ENCODE results near the gene PTP4A2. TPM values are rescaled to one million over a fixed set of nuclear protein-coding genes. Genes with fewer than 3 reads are reported as not detected.

The PTP4A2 gene
- total RNA-seq, 2 experiments from 2014 or later, result 342 to 357 TPM

DNA sequence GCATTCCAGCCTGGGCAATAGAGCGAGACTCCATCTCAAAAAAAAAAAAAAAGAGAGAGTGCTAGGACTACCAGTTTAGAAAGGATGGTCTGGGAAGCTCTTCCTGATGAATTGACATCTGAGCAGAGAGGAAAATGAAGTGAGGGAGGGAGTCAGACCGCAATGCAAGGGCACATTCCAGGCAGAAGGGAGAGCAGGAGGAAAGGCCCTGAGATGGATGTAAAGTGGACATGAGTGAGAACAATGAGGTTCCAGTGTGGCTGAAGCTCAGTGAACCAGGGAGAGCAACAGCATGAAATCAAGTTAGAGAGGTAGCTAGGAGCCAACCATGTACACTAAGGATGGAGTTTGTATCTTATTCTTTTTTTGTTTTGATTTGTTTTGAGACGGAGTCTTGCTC is 66.5 kb downstream of the PTP4A2 start:
- Mint-ChIP-seq H3K4me3 (no peak overlapping the region), H3K27ac (no peak overlapping the region)
- no peak for DNase-seq

DNA sequence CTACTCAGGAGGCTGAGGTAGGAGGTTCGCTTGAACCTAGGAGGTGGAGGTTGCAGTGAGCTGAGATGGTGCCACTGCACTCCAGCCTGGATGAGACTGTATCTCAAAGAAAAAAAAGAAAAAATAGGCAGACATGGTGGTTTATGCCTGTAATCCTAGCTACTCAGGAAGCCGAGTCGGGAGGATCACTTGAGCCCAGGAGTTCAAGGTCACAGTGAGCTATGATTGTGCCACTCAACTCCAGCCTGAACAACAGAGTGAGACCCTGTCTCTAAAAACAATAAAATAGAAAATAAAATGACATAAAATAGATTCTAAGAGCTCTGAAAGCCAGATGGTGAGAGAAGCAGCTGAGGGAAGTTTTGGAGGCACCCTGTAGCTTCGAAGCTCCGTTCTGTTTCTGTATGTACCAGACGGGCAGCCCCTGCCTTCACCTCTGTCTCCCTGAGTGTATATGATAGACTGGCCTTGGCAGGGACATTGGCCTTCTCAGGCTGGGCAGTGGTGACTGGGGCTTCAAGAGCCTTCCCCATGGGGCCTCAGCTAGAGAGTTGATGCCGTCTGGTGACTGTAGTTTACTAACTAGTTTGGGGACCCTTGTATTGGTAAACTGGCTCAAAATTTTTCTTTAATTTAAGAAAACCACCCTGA is 68.0 kb downstream of the PTP4A2 start:
- H3K4me1 Mint-ChIP-seq, result peaks cover 17% of the 10 kb centered on the region
- DNase-seq, result no peak
- H3K36me3 Mint-ChIP-seq, result peaks cover 4% of the 10 kb centered on the region
- H3K27ac Mint-ChIP-seq, result no peak overlapping the region
- peaks cover 6% of the 10 kb centered on the region for H3K9me3 Mint-ChIP-seq
- H3K27me3 Mint-ChIP-seq, result no peaks in the 10 kb centered on the region
- H3K4me3 Mint-ChIP-seq, result no peak overlapping the region

More for the DNA sequence above, 66.5 kb downstream of the PTP4A2 start:
- peaks cover 4% of the 10 kb centered on the region for H3K36me3 Mint-ChIP-seq
- H3K9me3 Mint-ChIP-seq, result peaks cover 6% of the 10 kb centered on the region
- H3K27me3 Mint-ChIP-seq, result no peaks in the 10 kb centered on the region
- peaks cover 19% of the 10 kb centered on the region for H3K4me1 Mint-ChIP-seq

DNA sequence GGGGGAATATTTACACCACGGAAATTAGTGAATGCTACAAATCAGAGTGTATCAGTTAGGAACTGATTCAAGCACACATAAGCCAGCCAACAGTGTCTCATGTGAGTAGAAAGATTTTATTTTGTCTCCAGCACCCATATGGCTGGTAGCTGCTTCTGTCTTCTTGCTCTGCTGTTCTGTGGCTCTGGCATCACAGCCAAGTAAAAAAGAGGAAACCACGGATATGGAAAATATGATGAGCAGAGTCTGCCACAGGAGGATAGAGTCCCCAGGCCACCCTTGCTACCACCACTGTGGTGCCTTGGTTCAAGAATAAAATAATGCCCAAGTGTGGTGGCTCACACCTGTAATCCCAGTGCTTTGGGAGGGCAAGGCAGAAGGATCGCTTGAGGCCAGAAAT is 68.7 kb downstream of the PTP4A2 start:
- H3K4me3 Mint-ChIP-seq, result no peak overlapping the region
- H3K9me3 Mint-ChIP-seq, result peaks cover 6% of the 10 kb centered on the region
- no peaks in the 10 kb centered on the region for H3K27me3 Mint-ChIP-seq
- H3K27ac Mint-ChIP-seq, result no peak overlapping the region
- H3K36me3 Mint-ChIP-seq, result peaks cover 4% of the 10 kb centered on the region
- H3K4me1 Mint-ChIP-seq, result peaks cover 17% of the 10 kb centered on the region
- DNase-seq, result no peak

DNA sequence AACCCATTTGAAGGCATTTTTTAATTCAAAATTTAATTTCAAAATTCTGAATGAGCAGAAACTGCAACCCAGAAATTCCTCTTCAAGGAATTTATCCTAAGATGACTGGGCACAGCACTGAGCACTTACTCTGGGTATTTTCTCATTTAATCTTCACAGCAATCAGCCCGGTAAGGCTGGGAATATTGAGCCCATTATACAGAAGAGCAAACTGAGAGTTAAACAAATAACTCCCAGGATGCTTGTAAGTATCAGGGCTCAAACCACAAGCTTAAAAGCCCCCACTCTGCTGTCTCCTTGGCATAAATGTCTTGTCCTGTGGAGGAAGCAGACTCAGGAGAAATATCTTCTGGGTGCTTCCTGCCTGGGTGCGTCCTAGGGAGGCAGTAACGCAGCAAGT is 69.3 kb downstream of the PTP4A2 start:
- H3K4me1 Mint-ChIP-seq, result peaks cover 17% of the 10 kb centered on the region
- peaks cover 4% of the 10 kb centered on the region for H3K36me3 Mint-ChIP-seq
- no peak overlapping the region for H3K4me3 Mint-ChIP-seq
- peaks cover 6% of the 10 kb centered on the region for H3K9me3 Mint-ChIP-seq
- H3K27ac Mint-ChIP-seq, result no peak overlapping the region
- H3K27me3 Mint-ChIP-seq, result no peaks in the 10 kb centered on the region
- DNase-seq, result no peak

DNA sequence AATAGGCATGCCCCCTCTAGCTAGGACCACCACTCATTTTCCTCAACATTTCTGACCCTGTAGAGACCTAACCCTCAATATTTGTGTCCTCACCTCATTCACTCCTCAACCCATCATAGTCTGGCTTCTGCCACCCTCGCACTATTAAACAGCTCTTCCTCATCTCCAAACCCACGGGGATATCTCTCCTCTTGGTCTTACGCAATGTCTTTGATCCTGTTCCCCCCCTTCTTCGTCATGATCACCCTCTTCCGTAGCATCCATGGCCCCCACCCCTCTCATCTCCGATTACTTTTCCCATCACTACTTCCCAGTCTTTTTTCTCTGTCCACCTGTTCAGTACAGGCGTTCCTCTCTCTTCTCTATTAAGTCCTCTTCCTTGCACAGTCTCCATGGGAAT is 70.6 kb downstream of the PTP4A2 start:
- Mint-ChIP-seq H3K4me1 (peaks cover 10% of the 10 kb centered on the region), H3K27me3 (no peaks in the 10 kb centered on the region), H3K36me3 (no peaks in the 10 kb centered on the region), H3K9me3 (no peaks in the 10 kb centered on the region), H3K4me3 (no peak overlapping the region), H3K27ac (no peak overlapping the region)
- DNase-seq, result no peak

DNA sequence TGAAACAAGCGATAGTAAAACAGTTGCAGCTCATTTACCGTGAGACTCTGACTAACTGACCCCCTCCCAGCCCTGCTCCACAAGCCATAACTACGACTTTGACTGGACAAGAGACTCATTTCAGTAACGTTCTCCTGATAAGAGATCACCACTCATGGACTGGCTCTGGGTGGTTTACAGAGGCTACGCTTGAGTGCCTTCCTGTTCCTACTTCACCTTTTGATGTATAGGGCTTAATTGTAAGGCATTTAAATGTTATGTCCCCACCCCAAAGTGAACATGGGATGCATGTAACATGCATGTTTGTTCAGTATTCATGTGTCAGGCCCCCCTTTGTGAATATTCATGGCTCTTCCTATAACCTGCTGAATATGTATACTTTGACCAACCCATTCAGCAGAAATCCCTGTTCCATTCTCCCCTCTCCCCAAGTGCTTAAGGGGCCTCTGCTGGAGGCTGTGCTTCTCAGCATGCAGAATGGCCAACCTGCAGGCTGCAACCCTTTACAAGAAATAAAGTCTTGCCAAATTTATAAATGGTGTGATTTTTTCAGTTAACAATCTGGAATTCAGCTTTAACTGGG is 71.6 kb downstream of the PTP4A2 start:
- H3K4me3 Mint-ChIP-seq, result no peak overlapping the region
- no peaks in the 10 kb centered on the region for H3K9me3 Mint-ChIP-seq
- H3K27me3 Mint-ChIP-seq, result no peaks in the 10 kb centered on the region
- H3K4me1 Mint-ChIP-seq, result peaks cover 7% of the 10 kb centered on the region
- H3K36me3 Mint-ChIP-seq, result no peaks in the 10 kb centered on the region
- H3K27ac Mint-ChIP-seq, result no peak overlapping the region
- no peak for DNase-seq

DNA sequence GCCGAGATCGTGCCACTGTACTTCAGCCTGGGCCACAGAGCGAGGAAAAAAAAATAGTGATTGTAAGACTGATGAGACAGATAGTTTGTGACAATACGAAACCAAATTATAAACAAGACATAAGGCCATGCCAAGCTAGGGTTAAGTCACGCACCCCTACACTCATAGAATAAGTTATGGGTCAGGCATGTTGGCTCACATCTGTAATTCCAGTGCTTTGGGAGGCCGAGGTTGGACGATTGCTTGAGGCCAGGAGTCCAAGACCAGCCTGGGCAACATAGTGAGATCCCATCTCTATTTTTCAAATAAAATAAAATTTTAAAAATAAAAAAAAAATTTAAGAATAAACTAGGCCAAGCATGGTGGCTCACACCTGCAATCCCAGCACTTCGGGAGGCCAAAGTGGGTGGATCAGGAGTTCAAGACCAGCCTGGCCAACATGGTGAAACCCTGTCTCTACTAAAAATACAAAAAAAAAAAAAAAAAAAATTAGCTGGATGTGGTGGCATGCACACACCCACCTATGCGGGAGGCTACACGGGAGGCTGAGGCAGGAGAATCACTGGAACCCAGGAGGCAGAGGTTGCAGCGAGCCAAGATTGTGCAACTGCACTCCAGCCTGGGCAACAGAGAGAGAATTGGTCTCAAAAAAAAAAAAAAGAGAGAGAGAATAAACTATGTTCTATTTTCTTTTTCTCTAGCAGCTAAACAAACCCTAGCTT is 72.3 kb downstream of the PTP4A2 start:
- Mint-ChIP-seq H3K4me1 (peaks cover 6% of the 10 kb centered on the region), H3K27me3 (no peaks in the 10 kb centered on the region), H3K36me3 (no peaks in the 10 kb centered on the region), H3K27ac (no peak overlapping the region), H3K4me3 (no peak overlapping the region), H3K9me3 (no peaks in the 10 kb centered on the region)
- no peak for DNase-seq

DNA sequence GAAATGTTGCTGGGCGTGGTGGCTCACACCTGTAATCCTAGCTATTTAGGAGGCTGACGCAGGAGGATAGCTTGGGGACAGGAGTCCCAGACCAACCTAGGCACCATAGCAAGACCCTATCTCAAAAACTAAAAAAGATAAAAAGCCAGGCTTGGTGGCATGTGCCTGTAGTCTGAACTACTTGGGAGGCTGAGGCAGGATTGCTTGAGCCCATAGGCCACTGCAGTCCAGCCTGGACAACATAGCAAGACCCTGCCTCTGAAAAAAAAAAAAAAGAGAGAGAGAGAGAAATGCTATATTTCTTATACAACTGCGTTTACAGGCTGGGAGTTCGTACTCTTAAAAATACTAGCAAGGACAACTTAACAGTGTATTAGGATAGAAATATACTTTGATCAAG is 76.1 kb downstream of the PTP4A2 start:
- H3K9me3 Mint-ChIP-seq, result no peaks in the 10 kb centered on the region
- no peak overlapping the region for H3K27ac Mint-ChIP-seq
- no peaks in the 10 kb centered on the region for H3K27me3 Mint-ChIP-seq
- H3K36me3 Mint-ChIP-seq, result no peaks in the 10 kb centered on the region
- no peak overlapping the region for H3K4me3 Mint-ChIP-seq
- DNase-seq, result no peak
- no peaks in the 10 kb centered on the region for H3K4me1 Mint-ChIP-seq

DNA sequence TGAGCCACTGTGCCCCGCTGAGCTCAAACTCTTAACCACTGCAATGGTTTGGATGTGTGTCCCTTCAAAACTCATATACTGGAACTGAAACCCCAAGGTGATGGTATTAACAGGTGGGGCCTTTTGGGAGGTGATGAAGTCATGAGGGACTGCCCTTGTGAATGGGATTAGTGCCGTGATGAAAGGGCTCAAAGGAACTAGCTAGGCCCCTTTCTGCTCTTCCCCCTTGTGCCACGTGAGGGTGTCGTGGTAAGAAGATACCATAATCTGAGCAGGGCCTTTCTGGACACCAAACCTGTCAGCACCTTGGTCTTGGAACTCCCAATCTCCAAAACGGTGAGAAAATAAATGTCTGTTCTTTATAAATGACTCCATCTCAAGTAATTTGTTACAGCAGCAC is 76.8 kb downstream of the PTP4A2 start:
- no peak overlapping the region for H3K4me3 Mint-ChIP-seq
- H3K4me1 Mint-ChIP-seq, result no peaks in the 10 kb centered on the region
- H3K27me3 Mint-ChIP-seq, result no peaks in the 10 kb centered on the region
- H3K9me3 Mint-ChIP-seq, result no peaks in the 10 kb centered on the region
- no peaks in the 10 kb centered on the region for H3K36me3 Mint-ChIP-seq
- no peak overlapping the region for H3K27ac Mint-ChIP-seq
- DNase-seq, result no peak

DNA sequence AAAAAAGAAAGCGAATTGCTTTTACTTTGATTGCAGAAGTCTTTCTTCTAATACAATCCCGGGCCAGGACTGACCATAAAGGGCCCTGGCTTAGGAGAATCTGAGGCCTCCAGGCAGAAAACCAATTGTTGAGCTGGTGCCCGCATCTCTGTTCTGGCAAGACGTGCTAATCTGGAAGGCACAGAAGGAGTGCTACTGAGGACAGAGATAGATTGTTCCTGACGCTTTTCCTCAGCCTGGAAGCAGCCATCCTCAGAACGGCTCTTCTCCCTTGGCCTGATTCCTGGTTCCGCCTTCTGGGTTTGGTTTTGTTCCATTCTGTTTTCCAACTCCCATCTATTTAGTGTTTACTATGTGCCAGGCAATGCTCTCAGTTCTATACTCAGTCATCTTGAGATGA is 77.6 kb downstream of the PTP4A2 start:
- no peak for DNase-seq
- H3K4me3 Mint-ChIP-seq, result no peak overlapping the region
- H3K27ac Mint-ChIP-seq, result no peak overlapping the region
- H3K4me1 Mint-ChIP-seq, result no peaks in the 10 kb centered on the region
- H3K9me3 Mint-ChIP-seq, result no peaks in the 10 kb centered on the region
- no peaks in the 10 kb centered on the region for H3K27me3 Mint-ChIP-seq
- H3K36me3 Mint-ChIP-seq, result no peaks in the 10 kb centered on the region

DNA sequence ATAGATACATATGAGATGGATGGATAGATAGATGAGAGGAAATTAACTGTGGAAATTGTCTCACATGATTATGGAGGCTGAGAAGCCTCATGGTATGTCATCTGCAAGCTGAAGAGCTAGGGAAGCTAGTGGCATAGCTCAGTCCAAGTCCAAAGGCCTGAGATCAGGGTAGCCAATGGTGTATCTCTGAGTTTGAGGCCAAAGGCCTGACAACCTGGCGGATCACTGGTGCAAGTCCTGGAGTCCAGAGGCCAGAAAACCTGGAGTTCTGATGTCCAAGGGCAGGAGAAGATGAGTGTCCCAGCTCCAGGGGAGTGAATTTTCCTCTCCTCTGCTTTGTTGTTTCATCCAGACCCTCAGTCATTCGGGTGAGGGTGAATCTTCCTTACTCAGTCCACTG is 78.4 kb downstream of the PTP4A2 start:
- Mint-ChIP-seq H3K9me3 (no peaks in the 10 kb centered on the region), H3K4me3 (no peak overlapping the region), H3K27ac (no peak overlapping the region), H3K36me3 (no peaks in the 10 kb centered on the region), H3K4me1 (no peaks in the 10 kb centered on the region), H3K27me3 (no peaks in the 10 kb centered on the region)
- no peak for DNase-seq

DNA sequence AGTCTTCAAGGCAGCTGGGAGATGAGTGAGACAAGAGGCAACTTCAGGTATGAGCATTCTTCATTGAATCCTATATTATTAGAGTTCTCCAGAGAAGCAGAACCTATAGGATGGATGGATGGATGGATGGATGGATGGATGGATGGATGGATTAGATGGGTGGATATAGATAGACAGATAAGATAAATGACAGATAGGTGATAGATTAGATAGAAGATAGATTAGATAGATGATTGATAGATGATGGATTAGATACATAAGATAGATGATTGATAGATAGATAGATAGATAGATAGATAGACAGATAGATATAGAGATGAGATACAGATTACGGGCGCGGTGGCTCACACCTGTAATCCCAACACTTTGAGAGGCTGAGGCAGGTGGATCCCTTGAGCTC is 79.1 kb downstream of the PTP4A2 start:
- Mint-ChIP-seq H3K4me1 (no peaks in the 10 kb centered on the region), H3K9me3 (no peaks in the 10 kb centered on the region), H3K4me3 (no peak overlapping the region), H3K36me3 (no peaks in the 10 kb centered on the region), H3K27ac (no peak overlapping the region), H3K27me3 (no peaks in the 10 kb centered on the region)
- DNase-seq, result no peak

DNA sequence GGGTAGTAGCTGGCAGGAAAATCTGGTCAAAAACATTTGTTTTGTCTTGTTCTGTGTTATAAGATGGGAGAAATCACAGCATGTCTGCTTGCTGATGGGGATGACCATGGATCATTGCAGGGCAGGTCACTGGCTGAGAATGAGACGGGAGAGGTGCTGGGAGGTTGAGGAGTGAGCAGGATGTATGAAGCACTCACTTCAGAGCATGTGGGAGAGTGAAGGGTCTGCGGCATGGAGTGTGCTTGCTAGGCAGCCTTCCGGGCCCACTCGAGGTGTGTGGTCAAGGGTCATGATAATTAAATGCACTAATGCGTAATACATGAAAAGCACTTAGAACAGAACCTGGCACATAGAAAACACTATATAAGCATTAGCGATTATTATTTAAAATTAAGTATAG is 80.3 kb downstream of the PTP4A2 start:
- H3K27me3 Mint-ChIP-seq, result no peaks in the 10 kb centered on the region

More for the DNA sequence above, 80.3 kb downstream of the PTP4A2 start:
- no peak overlapping the region for H3K4me3 Mint-ChIP-seq
- H3K4me1 Mint-ChIP-seq, result peaks cover 2% of the 10 kb centered on the region
- H3K27ac Mint-ChIP-seq, result no peak overlapping the region
- H3K9me3 Mint-ChIP-seq, result no peaks in the 10 kb centered on the region
- DNase-seq, result no peak
- no peaks in the 10 kb centered on the region for H3K36me3 Mint-ChIP-seq

Measured in activated naive CD8-positive, alpha-beta T cell treated with anti-CD3 and anti-CD28 coated beads for 36 hours (primary cell).